Measurements from ENCODE around the gene RBMY1A1. TPM values are rescaled to one million over a fixed set of nuclear protein-coding genes. Genes with fewer than 3 reads are reported as not detected.

Gene RBMY1A1
- polyA plus RNA-seq, result not detected in 2 replicates

DNA sequence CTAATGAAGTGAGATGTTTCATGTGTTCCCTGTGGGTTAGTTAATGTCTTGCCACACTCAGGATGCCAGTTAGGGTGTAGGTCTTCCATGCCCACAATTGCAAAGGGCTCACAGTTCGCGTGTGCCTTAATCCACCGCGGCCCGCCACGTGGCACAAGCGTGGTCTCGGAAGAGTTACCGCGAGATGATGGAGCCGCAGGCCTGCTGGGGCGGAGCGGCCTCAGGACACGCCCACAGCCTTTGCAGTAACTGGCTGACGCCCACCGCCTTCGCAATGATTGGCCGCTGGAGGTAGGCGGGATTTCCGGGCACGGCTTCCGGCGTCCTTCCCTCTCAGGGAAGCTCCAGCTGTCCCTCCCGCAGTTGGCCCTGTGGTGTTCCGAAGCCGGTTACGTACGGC lies at the start of gene RBMY1A1:
Gene RBMY1A1 (plus strand): TSS at position 301 of the 400 bp plus-strand sequence. CDS start 2,013 bp downstream, outside the sequence.

DNA sequence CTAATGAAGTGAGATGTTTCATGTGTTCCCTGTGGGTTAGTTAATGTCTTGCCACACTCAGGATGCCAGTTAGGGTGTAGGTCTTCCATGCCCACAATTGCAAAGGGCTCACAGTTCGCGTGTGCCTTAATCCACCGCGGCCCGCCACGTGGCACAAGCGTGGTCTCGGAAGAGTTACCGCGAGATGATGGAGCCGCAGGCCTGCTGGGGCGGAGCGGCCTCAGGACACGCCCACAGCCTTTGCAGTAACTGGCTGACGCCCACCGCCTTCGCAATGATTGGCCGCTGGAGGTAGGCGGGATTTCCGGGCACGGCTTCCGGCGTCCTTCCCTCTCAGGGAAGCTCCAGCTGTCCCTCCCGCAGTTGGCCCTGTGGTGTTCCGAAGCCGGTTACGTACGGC lies 23.6 kb upstream of the RBMY1A1 start, which contains the start of gene RBMY1B:
Gene RBMY1B (plus strand): TSS at position 301 of the 400 bp plus-strand sequence. CDS start 2,013 bp downstream, outside the sequence.

Other genes with a start within 250 kb of the RBMY1A1 start
- gene RBMY1B, start 23.5 kb upstream of the RBMY1A1 start, polyA plus RNA-seq, result not detected in 2 replicates